T-helper 2 cell treated with Interferon-gamma antibody and Interleukin-4, amounts not matched to agents 100 ng/mL and 5 ng/mL, for 36 hours (primary cell): ENCODE data around the gene USP37. TPM values are rescaled to one million over a fixed set of nuclear protein-coding genes. Genes with fewer than 3 reads are reported as not detected.
"Not testable (repeated sequence)": the region's sequence is repeated elsewhere in the genome, so short reads cannot be mapped to it uniquely, and the experiment has no call there.

Experiments used
- intact Hi-C: fragments of 100-400 bp; cut with micrococcal nuclease; formaldehyde crosslinking; loops from one replicate; pipeline ENCODE4 v1.15.1; 2023
- total RNA-seq: library from RNA; stranded (reverse); gene quantifications from 2 replicates; pipeline ENCODE4 v1.2.3, GENCODE V29; 2022

USP37 gene
- total RNA-seq, 1 donor from 2014 or later = 32.2 TPM

- intact Hi-C loops = no loop called here
Measured at GRCh38 chr2:218557941-218558340, 10.2 kb downstream of the USP37 start.

GRCh38 chr2:218555527-218555926 lies 12.6 kb downstream of the USP37 start:
- intact Hi-C loops = no loop called here

DNA sequence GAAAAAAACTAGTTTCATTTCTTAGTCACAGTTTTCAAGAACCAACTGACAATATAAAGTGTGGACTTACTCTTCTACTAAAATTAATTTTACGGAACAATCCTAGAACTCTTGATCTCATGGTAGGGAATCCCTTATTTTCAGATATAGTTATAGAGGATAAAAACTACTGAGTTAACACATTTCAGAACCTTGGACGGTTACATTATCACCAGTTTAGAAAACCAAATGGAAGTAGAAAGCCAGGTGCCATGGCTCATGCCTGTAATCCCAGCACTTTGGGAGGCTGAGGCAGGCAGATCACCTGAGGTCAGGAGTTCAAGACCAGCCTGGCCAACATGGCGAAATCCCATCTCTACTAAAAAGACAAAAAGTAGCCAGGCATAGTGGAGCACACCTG lies 13.9 kb downstream of the USP37 start:
- intact Hi-C loops = not testable (repeated sequence)

DNA sequence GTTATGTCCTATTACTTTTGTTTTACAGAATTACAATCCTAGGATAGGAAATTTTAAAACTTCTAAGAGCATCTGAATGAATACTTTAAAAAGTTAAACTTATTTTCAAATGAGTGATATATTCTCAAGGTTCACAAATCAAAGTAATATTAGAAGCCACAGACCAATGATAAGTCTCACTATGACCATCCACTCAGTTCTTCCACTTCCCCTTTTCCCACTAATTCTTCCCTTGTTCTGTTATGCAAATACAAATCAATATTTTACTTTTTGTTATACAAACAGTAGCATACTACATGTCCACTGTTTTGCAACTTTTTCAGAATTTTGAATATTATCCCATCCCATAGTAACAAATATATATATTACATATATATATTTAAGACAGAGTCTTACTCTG lies 20.2 kb downstream of the USP37 start:
- intact Hi-C loops = no loop called here

DNA sequence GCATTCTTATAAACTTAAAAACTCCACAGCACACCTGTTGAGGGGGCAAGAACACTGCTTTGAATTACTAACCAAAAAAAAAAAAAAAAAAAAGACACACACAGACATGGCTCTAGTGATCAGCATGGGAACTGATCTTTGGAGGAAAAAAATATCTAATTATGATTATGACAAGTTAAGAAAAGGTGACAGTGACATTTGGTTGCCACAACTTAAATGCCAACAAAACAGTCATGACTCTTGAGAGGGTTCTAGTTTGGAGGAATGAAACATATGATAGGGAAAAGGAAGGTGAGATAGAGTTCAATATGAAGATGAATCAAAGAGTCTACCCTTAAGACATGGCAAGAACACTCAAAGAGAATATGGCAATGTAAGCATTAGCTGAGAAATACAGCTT lies 20.6 kb downstream of the USP37 start:
- intact Hi-C loops = no loop called here

GRCh38 chr2:218546012-218546411 lies 22.1 kb downstream of the USP37 start:
- intact Hi-C loops = no loop called here

GRCh38 chr2:218540015-218540414 lies 28.1 kb downstream of the USP37 start:
- intact Hi-C loops = no loop called here

DNA sequence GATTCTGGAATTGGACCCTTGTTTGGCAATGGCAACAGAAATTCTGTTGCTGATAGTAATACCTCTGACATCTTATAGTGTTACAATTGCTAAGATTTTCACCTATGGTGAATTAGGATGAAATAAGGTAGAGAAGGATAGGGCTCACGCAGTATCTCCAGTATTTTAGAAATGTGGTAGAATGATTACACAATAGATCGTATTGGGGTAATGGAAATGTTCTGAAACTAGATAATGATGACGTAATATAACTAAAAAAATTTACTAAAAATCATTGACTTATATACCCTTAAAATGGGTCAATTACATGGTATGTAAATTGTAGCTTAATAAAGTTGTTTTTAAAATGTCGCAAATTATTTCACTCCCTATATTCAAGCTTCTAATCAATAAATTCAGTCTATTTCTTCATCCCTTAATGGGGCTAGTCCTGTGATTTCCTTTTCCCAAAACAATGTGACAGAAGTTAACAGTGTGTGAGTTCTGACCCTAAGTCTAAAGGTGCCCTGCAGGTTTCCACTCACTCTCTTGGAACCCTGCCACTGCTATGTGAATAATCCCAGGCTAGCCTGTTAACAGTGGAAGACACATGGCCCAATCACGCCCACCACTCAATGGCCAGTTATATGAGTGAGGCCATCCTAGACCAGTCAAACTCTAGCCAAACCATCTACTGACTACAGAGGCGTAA lies 31.2 kb downstream of the USP37 start:
- intact Hi-C loops = no loop called here

DNA sequence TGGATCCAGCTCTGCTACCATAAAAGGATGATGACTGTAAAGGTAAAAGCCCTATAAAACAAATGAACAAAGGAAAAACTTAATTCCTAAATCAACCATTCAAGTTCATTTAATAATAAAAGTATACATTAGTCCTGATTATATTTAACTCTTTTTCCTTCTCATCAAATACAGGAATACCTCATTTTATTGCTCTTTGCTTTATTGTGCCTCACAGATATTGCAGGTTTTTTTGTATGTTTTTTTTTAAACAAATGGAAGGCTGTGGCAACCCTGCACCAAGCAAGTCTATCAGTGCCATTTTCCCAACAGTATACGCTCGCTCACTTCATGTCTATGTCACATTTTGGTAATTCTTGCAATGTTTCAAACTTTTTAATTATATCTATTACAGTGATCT lies 38.2 kb downstream of the USP37 start:
- intact Hi-C loops = no loop called here

GRCh38 chr2:218528409-218528808 lies 39.7 kb downstream of the USP37 start:
- intact Hi-C loops = not testable (repeated sequence)

DNA sequence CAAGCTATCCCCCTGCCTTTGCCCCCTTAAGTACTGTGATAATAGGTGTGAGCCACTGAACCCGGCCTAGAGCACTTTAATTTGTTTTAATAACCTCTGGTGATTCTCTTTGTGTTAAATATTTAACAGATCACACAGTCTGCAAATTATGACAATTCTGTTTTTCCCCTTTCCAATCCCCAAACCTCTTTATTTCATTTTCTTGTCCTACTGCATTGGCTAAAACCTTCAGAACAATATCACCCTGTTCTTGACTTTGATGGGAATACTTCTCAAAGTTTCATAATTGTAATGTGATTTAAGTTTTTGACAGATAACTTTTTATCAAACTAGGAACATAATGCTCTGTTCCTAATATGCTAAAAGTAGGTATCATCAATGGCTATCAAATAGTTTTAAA lies 44.5 kb downstream of the USP37 start:
- intact Hi-C loops = no loop called here

DNA sequence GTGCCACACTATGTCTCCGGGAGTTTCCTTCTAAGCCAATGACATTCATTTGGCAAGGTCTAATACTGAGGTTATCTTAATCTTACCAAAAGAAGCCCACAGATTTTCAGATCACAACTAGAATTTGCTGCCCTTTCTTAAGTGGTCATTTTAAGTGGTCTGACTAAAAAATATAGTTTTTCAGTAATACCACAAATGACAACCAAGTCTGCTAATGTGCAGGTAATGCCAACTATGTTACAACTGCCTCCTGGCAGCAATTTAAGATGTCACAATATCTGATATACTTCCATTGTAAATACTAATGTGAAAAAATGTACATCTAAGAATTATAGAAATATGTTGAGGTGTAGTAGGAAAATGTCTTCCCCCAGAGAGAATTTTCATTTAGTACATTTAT lies 49.3 kb downstream of the USP37 start:
- intact Hi-C loops = no loop called here

- intact Hi-C loops = no loop called here
Measured at GRCh38 chr2:218517434-218518206, 50.5 kb downstream of the USP37 start.

- intact Hi-C loops = loop anchor here (1.0 kb wide), 1 partner anchor 110 kb away; no protein-coding TSS in a partner anchor
Measured at GRCh38 chr2:218516614-218517013, 51.5 kb downstream of the USP37 start.

GRCh38 chr2:218513676-218514075 lies 54.5 kb downstream of the USP37 start:
- intact Hi-C loops = no loop called here

- intact Hi-C loops = no loop called here
Measured at GRCh38 chr2:218508299-218508698, 59.9 kb downstream of the USP37 start.

GRCh38 chr2:218505754-218506371 lies 62.3 kb downstream of the USP37 start:
- intact Hi-C loops = no loop called here

DNA sequence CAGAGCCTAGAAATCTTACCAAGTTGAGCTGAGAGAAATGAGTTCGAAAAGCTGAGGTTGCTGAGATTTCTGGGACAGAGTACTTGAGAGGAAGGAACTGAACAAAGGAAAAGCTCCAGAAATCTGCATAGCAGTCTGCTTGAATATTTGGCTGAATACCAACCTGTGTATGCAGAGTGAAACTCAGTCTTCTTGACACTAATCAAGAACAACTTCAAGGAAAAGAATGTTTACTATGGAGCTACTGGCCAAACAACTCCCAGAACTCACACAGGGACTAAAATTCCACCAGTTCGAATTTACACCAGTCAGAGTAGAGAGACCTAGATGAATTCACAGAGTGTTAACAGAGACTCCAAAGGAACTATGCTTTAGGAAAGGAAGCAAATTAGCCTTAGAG lies 66.5 kb downstream of the USP37 start:
- intact Hi-C loops = no loop called here

GRCh38 chr2:218500501-218501060 lies 67.6 kb downstream of the USP37 start:
- intact Hi-C loops = no loop called here

DNA sequence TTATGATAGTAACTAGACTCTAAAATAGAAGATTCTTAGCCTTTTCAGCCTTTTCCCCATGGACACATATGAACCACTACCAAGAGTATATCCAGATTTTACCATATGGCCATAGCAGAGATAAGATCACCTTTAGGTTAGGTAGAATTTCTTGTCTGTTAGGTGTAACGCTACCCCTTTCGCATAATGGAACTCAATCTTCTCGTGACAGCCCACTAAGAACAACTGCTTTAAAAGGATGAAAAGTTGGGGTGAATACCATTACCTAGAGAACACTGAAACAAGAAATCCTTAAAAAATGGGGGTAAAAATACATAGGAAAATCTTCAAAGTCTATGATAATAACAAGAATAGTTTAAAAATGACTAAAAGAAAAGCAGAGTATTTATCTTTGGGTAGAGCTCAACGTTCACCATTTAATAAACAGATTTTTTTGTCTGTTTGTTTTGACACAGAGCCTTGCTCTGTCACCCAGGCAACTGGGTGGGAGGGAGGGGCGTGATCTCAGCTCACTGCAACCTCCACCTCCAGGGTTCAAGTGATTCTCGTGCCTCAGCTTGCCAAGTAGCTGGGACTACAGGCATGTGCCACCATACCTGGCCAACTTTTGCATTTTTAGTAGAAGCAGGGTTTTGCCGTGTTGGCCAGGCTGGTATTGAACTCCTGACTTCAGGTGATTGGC lies 82.0 kb downstream of the USP37 start:
- intact Hi-C loops = no loop called here

DNA sequence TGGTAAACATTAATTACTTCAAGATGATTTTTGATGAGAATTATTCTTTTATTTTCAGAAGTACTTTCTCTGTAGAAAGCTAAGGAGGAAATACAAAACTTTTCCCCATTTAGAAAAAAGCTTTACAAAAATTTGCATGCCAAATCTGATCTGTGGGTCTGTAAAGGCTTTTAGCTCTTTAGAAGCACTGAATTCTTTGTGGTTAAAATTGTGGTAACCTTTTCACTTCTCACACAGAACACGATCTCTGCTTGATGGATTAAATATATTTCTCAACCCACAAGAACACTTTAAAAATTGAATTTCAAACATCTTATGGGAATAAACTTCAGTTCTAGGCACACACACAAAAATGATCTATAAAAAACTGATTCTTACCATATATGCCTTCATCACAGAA lies 85.5 kb downstream of the USP37 start:
- intact Hi-C loops = no loop called here

DNA sequence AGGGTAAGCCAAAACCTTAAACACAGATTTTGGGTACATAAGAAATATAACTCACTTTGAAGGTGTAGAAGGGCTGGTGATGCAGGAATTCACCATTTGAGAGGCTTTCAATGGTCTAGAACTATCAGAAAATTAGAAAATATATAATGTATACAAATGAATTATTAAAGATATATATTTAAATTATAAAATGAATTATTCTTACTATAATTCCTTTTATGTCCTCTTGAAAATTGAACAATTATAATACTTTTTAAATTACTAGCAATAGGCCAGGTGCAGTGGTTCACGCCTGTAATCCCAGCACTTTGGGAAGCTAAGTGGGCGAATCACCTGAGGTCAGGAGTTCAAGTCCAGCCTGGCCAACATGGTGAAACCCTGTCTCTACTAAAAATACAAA lies 88.6 kb downstream of the USP37 start:
- intact Hi-C loops = no loop called here
